ENCODE results near the gene BAG5. TPM values are rescaled to one million over a fixed set of nuclear protein-coding genes. Genes with fewer than 3 reads are reported as not detected.

Gene BAG5
- total and polyA plus RNA-seq, 2 of the 8 experiments (the other 6 are each of a cell fraction or from before 2014, with no cell fraction given) = 7.4 to 29.5 TPM

DNA sequence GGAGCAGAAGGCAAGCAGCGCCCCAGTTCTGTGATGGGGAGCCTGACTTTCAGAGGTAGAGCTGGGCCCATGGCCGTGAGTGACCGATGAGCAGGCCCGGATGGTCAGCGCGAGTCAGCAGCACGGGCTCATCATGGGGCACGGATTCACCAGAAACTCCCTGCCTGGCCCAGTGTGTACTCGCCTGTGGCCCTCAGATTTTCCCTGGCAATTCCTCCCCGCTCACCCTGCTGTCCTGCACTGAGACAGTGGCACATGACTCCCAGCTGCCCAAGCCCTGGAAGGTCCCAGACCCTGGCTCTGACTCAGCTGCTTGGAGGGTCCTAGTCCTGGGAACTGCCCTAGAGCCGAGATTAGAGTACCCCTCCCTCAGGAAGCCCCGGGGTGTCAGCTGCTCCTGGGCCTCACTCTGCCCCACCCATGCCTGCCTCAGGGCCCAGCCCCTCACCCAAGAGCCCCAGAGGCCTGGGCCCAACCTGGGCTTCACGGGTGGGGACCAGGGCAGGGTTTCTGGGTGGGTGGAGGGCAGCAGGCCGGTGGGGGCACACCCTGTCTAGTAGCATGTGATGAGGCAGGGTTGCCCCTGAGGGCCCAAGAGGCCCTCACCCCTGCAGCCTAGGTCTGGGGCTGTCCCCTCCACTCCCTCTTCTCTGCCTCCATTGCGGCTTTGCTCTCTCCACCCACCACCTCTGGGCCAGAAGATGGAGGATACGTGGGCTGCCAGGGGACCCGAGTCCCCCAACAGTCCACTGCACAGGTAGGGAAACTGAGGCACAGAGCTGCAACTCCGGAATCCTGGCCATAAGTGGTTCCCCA is 25.1 kb downstream of the BAG5 start:
- 85% methylated on average over 18 of the region's 18 CpGs; no CpG with 5 or more reads in 1 of the 2 experiments for WGBS, 2 experiments (ENCODE audit: extremely low coverage in 1 of 2, insufficient coverage in 1 of 2, insufficient read length in 1 of 2, insufficient replicate concordance in 2 of 2, low coverage in 1 of 2, low lambda C conversion rate in 2 of 2, missing lambda C conversion rate in 1 of 2)
- TF ChIP-seq POLR2AphosphoS5 (IDR thresholded peaks at IDR 0.05; ENCODE audit: low read depth, low read length) = no peak
- TF ChIP-seq, protein P1, sequence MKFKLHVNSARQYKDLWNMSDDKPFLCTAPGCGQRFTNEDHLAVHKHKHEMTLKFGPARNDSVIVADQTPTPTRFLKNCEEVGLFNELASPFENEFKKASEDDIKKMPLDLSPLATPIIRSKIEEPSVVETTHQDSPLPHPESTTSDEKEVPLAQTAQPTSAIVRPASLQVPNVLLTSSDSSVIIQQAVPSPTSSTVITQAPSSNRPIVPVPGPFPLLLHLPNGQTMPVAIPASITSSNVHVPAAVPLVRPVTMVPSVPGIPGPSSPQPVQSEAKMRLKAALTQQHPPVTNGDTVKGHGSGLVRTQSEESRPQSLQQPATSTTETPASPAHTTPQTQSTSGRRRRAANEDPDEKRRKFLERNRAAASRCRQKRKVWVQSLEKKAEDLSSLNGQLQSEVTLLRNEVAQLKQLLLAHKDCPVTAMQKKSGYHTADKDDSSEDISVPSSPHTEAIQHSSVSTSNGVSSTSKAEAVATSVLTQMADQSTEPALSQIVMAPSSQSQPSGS (IDR thresholded peaks at IDR 0.05; ENCODE audit: low read length) = no peak
- no peak for TF ChIP-seq SP4 (IDR thresholded peaks at IDR 0.05; ENCODE audit: low read length)
- TF ChIP-seq, protein P2, sequence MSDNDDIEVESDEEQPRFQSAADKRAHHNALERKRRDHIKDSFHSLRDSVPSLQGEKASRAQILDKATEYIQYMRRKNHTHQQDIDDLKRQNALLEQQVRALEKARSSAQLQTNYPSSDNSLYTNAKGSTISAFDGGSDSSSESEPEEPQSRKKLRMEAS (IDR thresholded peaks at IDR 0.05) = no peak
- no peak for TF ChIP-seq RFX5 (IDR thresholded peaks at IDR 0.05; ENCODE audit: borderline replicate concordance, low read depth, low read length)
- no peak for TF ChIP-seq SRF (IDR thresholded peaks at IDR 0.05; ENCODE audit: low read depth, low read length)
- TF ChIP-seq KDM1A (IDR thresholded peaks at IDR 0.05; ENCODE audit: borderline replicate concordance, low read length) = no peak
- TF ChIP-seq FOSL1 (IDR thresholded peaks at IDR 0.05; ENCODE audit: insufficient read depth, low read depth, low read length) = no peak
- TF ChIP-seq SP1 (IDR thresholded peaks at IDR 0.05; ENCODE audit: low read depth, low read length) = no peak
- no peak for TF ChIP-seq POU5F1 (IDR thresholded peaks at IDR 0.05; ENCODE audit: low read depth, low read length)

More for the DNA sequence above, 25.1 kb downstream of the BAG5 start:
- Histone ChIP-seq H3K27ac (ENCODE audit: low read depth, low read length) (no peak overlapping the region), H3K23ac (ENCODE audit: insufficient read length) (no peak overlapping the region), H2AK5ac (ENCODE audit: low read depth, low read length) (no peak overlapping the region), H2AFZ (ENCODE audit: low read length) (no peak overlapping the region), H3K79me1 (ENCODE audit: low read depth, low read length) (no peaks in the 10 kb centered on the region), H3K4ac (replicated peaks; ENCODE audit: insufficient read length, low read depth, low read length) (no peak overlapping the region), H3K27me3 (replicated peaks in 1 of 4; ENCODE audit: control insufficient read depth in 3 of 4, extremely low read depth in 1 of 4, insufficient read depth in 3 of 4, low read length in 3 of 4) (no peaks in the 10 kb centered on the region; a peak in 2 of 7 replicates), H2BK120ac (replicated peaks; ENCODE audit: low read depth, low read length) (no peak overlapping the region), H3K9ac (replicated peaks in 1 of 4; ENCODE audit: extremely low read depth in 1 of 4, low read depth in 3 of 4, low read length in 3 of 4) (no peak overlapping the region), H3K36me3 (ENCODE audit: control insufficient read depth in 2 of 4, insufficient read depth in 4 of 4, low read length in 3 of 4) (peaks cover 0 to 17% (median under 1%) of the 10 kb centered on the region in 4 experiments; a peak in 3 of 8 replicates), H3K4me1 (replicated peaks in 1 of 4; ENCODE audit: control insufficient read depth in 3 of 4, insufficient read depth in 4 of 4, low read length in 3 of 4) (peaks cover 0 to 14% (median 12%) of the 10 kb centered on the region in 4 experiments; a peak in 6 of 7 replicates), H2BK15ac (ENCODE audit: low read length) (no peak overlapping the region), H2BK20ac (ENCODE audit: low read length) (no peak overlapping the region), H3K4me3 (ENCODE audit: extremely low read depth in 1 of 4, insufficient read depth in 2 of 4, low read depth in 3 of 4, low read length in 4 of 4) (no peak overlapping the region), H3K18ac (ENCODE audit: extremely low read depth, low read length) (no peak overlapping the region), H3K9me3 (ENCODE audit: insufficient read depth in 2 of 2, low read depth in 1 of 2, low read length in 1 of 2) (no peaks in the 10 kb centered on the region), H4K5ac (ENCODE audit: insufficient read length, low read depth, low read length) (no peak overlapping the region), H3K4me2 (ENCODE audit: insufficient read depth in 1 of 2, low read depth in 2 of 2, low read length in 2 of 2) (no peak overlapping the region), H4K20me1 (replicated peaks in 1 of 2; ENCODE audit: control insufficient read depth in 1 of 2, insufficient read depth in 2 of 2, low read length in 2 of 2) (peaks cover 4 to 24% of the 10 kb centered on the region in 2 experiments), H4K8ac (ENCODE audit: extremely low read depth, insufficient read depth, low read length) (peak overlapping the region; percentile 80; the same call in 1 of the 2 replicates), H4K91ac (replicated peaks; ENCODE audit: insufficient read length, low read length) (no peak overlapping the region), H2BK5ac (ENCODE audit: low read depth, low read length) (no peak overlapping the region), H3K14ac (ENCODE audit: insufficient read length) (no peak overlapping the region), H3K23me2 (ENCODE audit: low read depth, low read length) (no peaks in the 10 kb centered on the region), H3K79me2 (ENCODE audit: control insufficient read depth in 1 of 2, insufficient read depth in 2 of 2, low read length in 2 of 2) (no peaks in the 10 kb centered on the region), H2BK12ac (ENCODE audit: low read depth, low read length) (no peak overlapping the region), H3K56ac (replicated peaks; ENCODE audit: insufficient read length, low read depth, low read length) (no peak overlapping the region)
- FAIRE-seq = no peak
- POLR2A ChIA-PET (ENCODE audit: partially characterized antibody) = interaction anchor here (0.8 to 29.8 kb wide), 6 partner anchors 7 to 25 kb away, joined by 3 to 844 read pairs (median 5); partner anchors contain the start of genes BAG5, CKB and TRMT61A
- DNase-seq (ENCODE audit: low read depth in 1 of 2, low spot score in 2 of 2) = no peak
- CTCF ChIA-PET (ENCODE audit: partially characterized antibody) = interaction anchor here (1.4 to 28.8 kb wide), 5 partner anchors 6 to 203 kb away, joined by 3 to 921 read pairs (median 230); partner anchors contain the start of genes CKB, EIF5 and TRMT61A

Measured in H1 (cell line).